ENCODE results near the gene HS6ST2.

GRCh38 chrX:132822634-132823012 is 135.8 kb downstream of the HS6ST2 start:
- TF ChIP-seq CTCF (IDR thresholded peaks at IDR 0.05): no peak
- TF ChIP-seq ZNF671 (CRISPR knock-in tag; IDR thresholded peaks at IDR 0.05): no peak
- no peak for TF ChIP-seq NR3C1 (CRISPR knock-in tag; conservative IDR thresholded peaks at IDR 0.05; ENCODE audit: low read depth)
- no peak for TF ChIP-seq TP53 (CRISPR knock-in tag; IDR thresholded peaks at IDR 0.05)
- TF ChIP-seq IRF1 (CRISPR knock-in tag; IDR thresholded peaks at IDR 0.05): no peak
- no peak for TF ChIP-seq ARID4B (CRISPR knock-in tag; IDR thresholded peaks at IDR 0.05; ENCODE audit: borderline replicate concordance)
- TF ChIP-seq NFYB (CRISPR knock-in tag; conservative IDR thresholded peaks at IDR 0.05; ENCODE audit: low read depth): no peak
- TF ChIP-seq FOXJ3 (CRISPR knock-in tag; IDR thresholded peaks at IDR 0.05; ENCODE audit: borderline replicate concordance): no peak
- no peak for TF ChIP-seq MAX (CRISPR knock-in tag; IDR thresholded peaks at IDR 0.05)
- TF ChIP-seq AFF4 (CRISPR knock-in tag; IDR thresholded peaks at IDR 0.05; ENCODE audit: borderline replicate concordance): no peak
- no peak for TF ChIP-seq NR1H2 (CRISPR knock-in tag; IDR thresholded peaks at IDR 0.05)
- TF ChIP-seq SP1 (CRISPR knock-in tag; conservative IDR thresholded peaks at IDR 0.05): no peak
- no peak for TF ChIP-seq ESRRA (CRISPR knock-in tag; IDR thresholded peaks at IDR 0.05; ENCODE audit: borderline replicate concordance)
- no peak for TF ChIP-seq ATF1 (CRISPR knock-in tag; IDR thresholded peaks at IDR 0.05)

All from WTC11 (cell line).